K562 (cell line): ENCODE measurements around the gene CHST7. TPM values are rescaled to one million over a fixed set of nuclear protein-coding genes. Genes with fewer than 3 reads are reported as not detected.

Source experiments
- ARID3A ChIP-seq: IDR thresholded peaks from 2 replicates; pipeline ENCODE4 v1.6.1; 2012; ENCODE audit warnings: low read depth, low read length, improper control_type of control experiment, borderline replicate concordance
- ATF2 ChIP-seq: sonication (generic); formaldehyde crosslinking; IDR thresholded peaks from 2 replicates; pipeline ENCODE4 v1.8.1; 2022; ENCODE audit warnings: missing genetic modification reagents
- CCNT2 ChIP-seq: IDR thresholded peaks from 2 replicates; pipeline ENCODE4 v1.6.1; 2011; ENCODE audit warnings: borderline replicate concordance, low read depth, mild to moderate bottlenecking, moderate library complexity, mixed read lengths, low read length; ENCODE audit not compliant: insufficient read length; ENCODE audit errors: extremely low read depth
- CHD1 ChIP-seq: fragments of 200-600 bp; sonication (generic); IDR thresholded peaks from one replicate; pipeline ENCODE4 v1.6.1; 2012; ENCODE audit warnings: mild to moderate bottlenecking, moderate library complexity, low read length, inconsistent platforms
- HMBOX1 ChIP-seq: sonication (generic); IDR thresholded peaks from 2 replicates; pipeline ENCODE4 v1.6.1; 2016
- KDM1A ChIP-seq, 2 experiments: fragments of 450-650 bp; IDR thresholded peaks; 2 replicates each; pipeline ENCODE4 v1.6.1; 2016; ENCODE audit warnings: mild to moderate bottlenecking in 2 of 2
- MBD1 ChIP-seq: fragments of 250-450 bp; sonication (Bioruptor Pico); IDR thresholded peaks from 2 replicates; pipeline ENCODE4 v1.8.0; 2022; ENCODE audit warnings: inconsistent platforms
- PATZ1 ChIP-seq: fragments of 250-450 bp; sonication (Bioruptor Pico); IDR thresholded peaks from 2 replicates; pipeline ENCODE4 v1.5.0; 2020; ENCODE audit warnings: mild to moderate bottlenecking, borderline replicate concordance
- PTRF ChIP-seq: fragments of 450-650 bp; IDR thresholded peaks from 2 replicates; pipeline ENCODE4 v1.6.1; 2016; ENCODE audit warnings: mild to moderate bottlenecking, missing genetic modification characterization, missing compliant biosample characterization
- RBM39 ChIP-seq: fragments of 200-400 bp; formaldehyde crosslinking; optimal IDR thresholded peaks from 2 replicates; pipeline ENCODE3; 2018; ENCODE audit warnings: low read depth, low read length
- SMARCB1 ChIP-seq: IDR thresholded peaks from 2 replicates; pipeline ENCODE4 v1.6.1; 2011; ENCODE audit warnings: improper control_type of control experiment, low read depth; ENCODE audit not compliant: insufficient read length
- SNIP1 ChIP-seq: fragments of 450-650 bp; IDR thresholded peaks from 2 replicates; pipeline ENCODE4 v1.7.1; 2017; ENCODE audit warnings: low read depth, mild to moderate bottlenecking
- TARDBP ChIP-seq: fragments of 450-650 bp; IDR thresholded peaks from 2 replicates; pipeline ENCODE4 v1.6.1; 2016
- TCF3 ChIP-seq: sonication (generic); formaldehyde crosslinking; IDR thresholded peaks from 2 replicates; pipeline ENCODE4 v1.4.0; 2020; ENCODE audit warnings: mild to moderate bottlenecking, missing genetic modification reagents
- ZNF143 ChIP-seq: sonication (generic); formaldehyde crosslinking; IDR thresholded peaks from 2 replicates; pipeline ENCODE4 v1.9.0; 2022; ENCODE audit warnings: mild to moderate bottlenecking, missing genetic modification reagents
- ZNF583 ChIP-seq: fragments of 250-450 bp; sonication (Bioruptor Pico); IDR thresholded peaks from 2 replicates; pipeline ENCODE4 v1.4.0; 2020
- ZNF778 ChIP-seq: fragments of 450-650 bp; formaldehyde crosslinking; IDR thresholded peaks from 2 replicates; pipeline ENCODE4 v1.4.0; 2020; ENCODE audit warnings: mild to moderate bottlenecking, moderate library complexity
- polyA plus RNA-seq, 8 experiments: library from polyadenylated mRNA; depleted of rRNA in 4 of 8; stranded (reverse) in 5 of 8; unstranded in 3 of 8; fragments of >200 nt; fragmentation: Nextera tagmentation in 2 of 8; fragmentation: Illumina TruSeq in 1 of 8; extraction: Ambion mirVana in 2 of 8; extraction: Trizol in 1 of 8; gene quantifications; 2 replicates each; pipeline versions ENCODE4 v1.2.1 to v1.2.3, GENCODE V29; 2011 to 2014; ENCODE audit warnings: inconsistent platforms in 1 of 8, missing spikeins in 1 of 8
- total RNA-seq, 7 experiments: library from RNA; depleted of rRNA in 6 of 7; stranded (reverse); fragments of >200 nt in 6 of 7; fragmentation: Illumina TruSeq in 2 of 7; extraction: Trizol in 2 of 7; gene quantifications; 2 replicates each; pipeline versions ENCODE4 v1.2.1 to v1.2.3, GENCODE V29; 2011 to 2021; ENCODE audit warnings: low replicate concordance in 1 of 7

CHST7 gene
- total and polyA plus RNA-seq, 9 of the 15 experiments (the other 6 are each of a cell fraction or from before 2014, with no cell fraction given): 0.04 to 0.41 (median 0.09) TPM; not detected in 2

GRCh38 chrX:46545111-46546005, 28.2 kb upstream of the CHST7 start, which contains the start of gene ZNF674 (continued):
- no peak for TF ChIP-seq PTRF
- no peak for TF ChIP-seq RBM39
- TF ChIP-seq MBD1 (CRISPR knock-in tag): no peak
- no peak for TF ChIP-seq CHD1
- TF ChIP-seq ZNF143 (CRISPR knock-in tag): peak; percentile 64; the same call in 1 of the 2 replicates
- no peak for TF ChIP-seq TCF3 (CRISPR knock-in tag)
- TF ChIP-seq ZNF778 (CRISPR knock-in tag): no peak
- no peak for TF ChIP-seq TARDBP
- no peak for TF ChIP-seq SNIP1
- no peak for TF ChIP-seq PATZ1 (CRISPR knock-in tag)
- TF ChIP-seq CCNT2: no peak
- no peak for TF ChIP-seq ZNF583 (CRISPR knock-in tag)
- no peak for TF ChIP-seq ARID3A
- no peak for TF ChIP-seq SMARCB1
- TF ChIP-seq ATF2 (CRISPR knock-in tag): no peak
- no peak; the same call in 1 of the 2 replicates for TF ChIP-seq HMBOX1
- no peak for TF ChIP-seq KDM1A (IDR thresholded peaks at IDR 0.05)
